Neutrophil (primary cell): ENCODE measurements around the gene CANT1.
A peak's percentile ranks its signal among the peaks of the same experiment; 100 is the strongest.

Source experiments
- H3K27ac ChIP-seq: fragments of 200-600 bp; sonication (generic); 2 replicates; pipeline ENCODE4 v1.5.1; 2016; ENCODE audit warnings: mild to moderate bottlenecking, moderate library complexity
- H3K27me3 ChIP-seq: fragments of 200-600 bp; sonication (generic); 2 replicates; pipeline ENCODE4 v1.6.0; 2016; ENCODE audit warnings: mild to moderate bottlenecking
- H3K36me3 ChIP-seq: fragments of 200-600 bp; sonication (generic); 2 replicates; pipeline ENCODE4 v1.5.1; 2017
- H3K4me1 ChIP-seq, 2 experiments: fragments of 200-600 bp in 1 of 2; sonication (generic) in 1 of 2; 1 replicate in 1 of 2; 2 replicates in 1 of 2; pipeline versions ENCODE4 v1.5.1 to v1.6.1; 2013 to 2016; ENCODE audit warnings: low read depth in 1 of 2, low read length in 1 of 2, mild to moderate bottlenecking in 1 of 2, moderate library complexity in 1 of 2; ENCODE audit not compliant: control insufficient read depth in 1 of 2, insufficient read depth in 1 of 2
- H3K4me3 ChIP-seq, 2 experiments: fragments of 200-600 bp in 1 of 2; sonication (generic) in 1 of 2; 1 replicate in 1 of 2; 2 replicates in 1 of 2; pipeline ENCODE4 v1.5.1; 2013 to 2016; ENCODE audit warnings: low read depth in 1 of 2, low read length in 1 of 2, mild to moderate bottlenecking in 1 of 2, moderate library complexity in 1 of 2
- H3K9me3 ChIP-seq: fragments of 200-600 bp; sonication (generic); 2 replicates; pipeline ENCODE4 v1.5.1; 2016
- CTCF ChIP-seq: fragments of 200-600 bp; sonication (generic); IDR thresholded peaks from 2 replicates; pipeline ENCODE4 v1.5.1; 2016; ENCODE audit warnings: antibody characterized with exemption

Gene CANT1

GRCh38 chr17:78986649-78987328, 22.8 kb downstream of the CANT1 start:
- Histone ChIP-seq H3K4me3 (peak overlapping the region; percentile 24 to 46), H3K9me3 (no peaks in the 10 kb centered on the region), H3K27ac (peak overlapping the region; percentile 71), H3K4me1 (peaks cover 28 to 30% of the 10 kb centered on the region in 2 experiments), H3K27me3 (no peaks in the 10 kb centered on the region), H3K36me3 (peaks cover 27% of the 10 kb centered on the region)
- TF ChIP-seq CTCF = no peak

- H3K4me3 ChIP-seq = peak overlapping the region; percentile 24 to 46
- no peaks in the 10 kb centered on the region for H3K9me3 ChIP-seq
- peak overlapping the region; percentile 71 for H3K27ac ChIP-seq
- H3K4me1 ChIP-seq = peaks cover 28 to 30% of the 10 kb centered on the region in 2 experiments
- H3K27me3 ChIP-seq = no peaks in the 10 kb centered on the region
- TF ChIP-seq CTCF = no peak
- peaks cover 21% of the 10 kb centered on the region for H3K36me3 ChIP-seq
These were observed 23.4 kb downstream of the CANT1 start for GRCh38 chr17:78986048-78986648.

- TF ChIP-seq CTCF = no peak
- H3K9me3 ChIP-seq = no peaks in the 10 kb centered on the region
- H3K36me3 ChIP-seq = peaks cover 13% of the 10 kb centered on the region
- H3K4me1 ChIP-seq = peaks cover 28 to 30% of the 10 kb centered on the region in 2 experiments
- H3K27ac ChIP-seq = peak overlapping the region; percentile 71
- H3K4me3 ChIP-seq = peak overlapping the region in 1 of 2 experiments; percentile 24
- no peaks in the 10 kb centered on the region for H3K27me3 ChIP-seq
These were observed 24.2 kb downstream of the CANT1 start for GRCh38 chr17:78985395-78985794.

- Histone ChIP-seq H3K4me3 (no peak overlapping the region), H3K27ac (no peak overlapping the region), H3K36me3 (no peaks in the 10 kb centered on the region), H3K9me3 (no peaks in the 10 kb centered on the region), H3K27me3 (no peaks in the 10 kb centered on the region), H3K4me1 (peaks cover 7 to 9% of the 10 kb centered on the region in 2 experiments)
- TF ChIP-seq CTCF = no peak
These were observed 28.3 kb downstream of the CANT1 start for GRCh38 chr17:78981010-78981888.

GRCh38 chr17:78980624-78980972, 29.0 kb downstream of the CANT1 start:
- no peak overlapping the region for H3K4me3 ChIP-seq
- H3K9me3 ChIP-seq = no peaks in the 10 kb centered on the region
- H3K36me3 ChIP-seq = no peaks in the 10 kb centered on the region
- no peak for TF ChIP-seq CTCF
- H3K27ac ChIP-seq = no peak overlapping the region
- no peaks in the 10 kb centered on the region for H3K27me3 ChIP-seq
- H3K4me1 ChIP-seq = peaks cover under 1 to 2% of the 10 kb centered on the region in 2 experiments
